K562 (cell line): Measurements from ENCODE around the gene AP2M1. TPM values are rescaled to one million over a fixed set of nuclear protein-coding genes. Genes with fewer than 3 reads are reported as not detected.

Experiments
- ATF1 ChIP-seq, 2 experiments: fragments of 450-650 bp in 1 of 2; IDR thresholded peaks; 2 replicates each; pipeline ENCODE4 v1.6.1; 2016; ENCODE audit warnings: missing compliant biosample characterization in 1 of 2, missing genetic modification characterization in 1 of 2
- BRD9 ChIP-seq: fragments of 450-650 bp; IDR thresholded peaks from 2 replicates; pipeline ENCODE4 v1.6.1; 2018; ENCODE audit warnings: low read depth; ENCODE audit not compliant: partially characterized antibody
- CC2D1A ChIP-seq: fragments of 450-650 bp; IDR thresholded peaks from 2 replicates; pipeline ENCODE4 v1.6.1; 2017; ENCODE audit warnings: mild to moderate bottlenecking
- CREBBP ChIP-seq: IDR thresholded peaks from one replicate; pipeline ENCODE4 v1.6.1; 2012; ENCODE audit warnings: low read depth, mild to moderate bottlenecking, control low read depth, inconsistent platforms, low read length
- DPF2 ChIP-seq: fragments of 450-650 bp; IDR thresholded peaks from 2 replicates; pipeline ENCODE4 v1.6.1; 2016
- EHMT2 ChIP-seq: fragments of 450-650 bp; IDR thresholded peaks from 2 replicates; pipeline ENCODE4 v1.6.1; 2018; ENCODE audit warnings: antibody characterized with exemption
- EP400 ChIP-seq: fragments of 450-650 bp; IDR thresholded peaks from 2 replicates; pipeline ENCODE4 v1.6.1; 2017; ENCODE audit warnings: antibody characterized with exemption, mild to moderate bottlenecking, moderate library complexity
- FOXO4 ChIP-seq: fragments of 450-650 bp; formaldehyde crosslinking; IDR thresholded peaks from 2 replicates; pipeline ENCODE4 v1.4.0; 2020; ENCODE audit warnings: mild to moderate bottlenecking, moderate library complexity
- GABPA ChIP-seq: fragments of 200-800 bp; sonication (Bioruptor generic); conservative IDR thresholded peaks from 2 replicates; pipeline ENCODE4 v1.6.1; 2016; ENCODE audit warnings: low read depth, missing genetic modification characterization, missing compliant biosample characterization
- HDAC2 ChIP-seq: fragments of 450-650 bp; IDR thresholded peaks from 2 replicates; pipeline ENCODE4 v1.6.1; 2016; ENCODE audit warnings: mild to moderate bottlenecking
- HDAC6 ChIP-seq: IDR thresholded peaks from 2 replicates; pipeline ENCODE4 v1.6.1; 2012; ENCODE audit warnings: low read depth, mild to moderate bottlenecking, control low read depth, inconsistent platforms, low read length, moderate library complexity
- NFIC ChIP-seq: fragments of 450-650 bp; IDR thresholded peaks from 2 replicates; pipeline ENCODE4 v1.6.1; 2017; ENCODE audit warnings: mild to moderate bottlenecking, inconsistent platforms
- PHF20 ChIP-seq: fragments of 450-650 bp; IDR thresholded peaks from 2 replicates; pipeline ENCODE4 v1.6.1; 2018; ENCODE audit not compliant: partially characterized antibody
- POLR2B ChIP-seq: fragments of 450-650 bp; IDR thresholded peaks from 2 replicates; pipeline ENCODE4 v1.6.1; 2018; ENCODE audit warnings: low read depth; ENCODE audit not compliant: partially characterized antibody
- SRSF1 ChIP-seq: fragments of 200-400 bp; formaldehyde crosslinking; IDR thresholded peaks from 2 replicates; pipeline ENCODE4 v1.6.1; 2017; ENCODE audit warnings: mild to moderate bottlenecking, low read depth, low read length, moderate library complexity
- ZBTB17 ChIP-seq: fragments of 450-650 bp; formaldehyde crosslinking; IDR thresholded peaks from 2 replicates; pipeline ENCODE4 v1.4.0; 2020; ENCODE audit warnings: mild to moderate bottlenecking
- ZNF224 ChIP-seq: sonication (generic); formaldehyde crosslinking; IDR thresholded peaks from 2 replicates; pipeline ENCODE4 v1.8.0; 2022; ENCODE audit warnings: mild to moderate bottlenecking, missing genetic modification reagents
- ZNF639 ChIP-seq, 2 experiments: fragments of 200-800 bp in 1 of 2; sonication (Bioruptor generic) in 1 of 2; sonication (generic) in 1 of 2; formaldehyde crosslinking in 1 of 2; IDR thresholded peaks in 1 of 2; conservative IDR thresholded peaks in 1 of 2; 2 replicates each; pipeline versions ENCODE4 v1.5.0 to v1.6.1; 2016 to 2020; ENCODE audit warnings: missing compliant biosample characterization in 1 of 2, missing genetic modification characterization in 1 of 2, missing genetic modification reagents in 1 of 2
- ZNF696 ChIP-seq: fragments of 250-450 bp; sonication (Bioruptor Pico); conservative IDR thresholded peaks from 2 replicates; pipeline ENCODE4 v1.4.0; 2020; ENCODE audit warnings: mild to moderate bottlenecking, moderate library complexity
- ZSCAN32 ChIP-seq: fragments of 450-650 bp; formaldehyde crosslinking; IDR thresholded peaks from 2 replicates; pipeline ENCODE4 v1.4.0; 2020; ENCODE audit warnings: mild to moderate bottlenecking, moderate library complexity
- polyA plus RNA-seq, 8 experiments: library from polyadenylated mRNA; depleted of rRNA in 4 of 8; stranded (reverse) in 5 of 8; unstranded in 3 of 8; fragments of >200 nt; fragmentation: Nextera tagmentation in 2 of 8; fragmentation: Illumina TruSeq in 1 of 8; extraction: Ambion mirVana in 2 of 8; extraction: Trizol in 1 of 8; gene quantifications; 2 replicates each; pipeline versions ENCODE4 v1.2.1 to v1.2.3, GENCODE V29; 2011 to 2014; ENCODE audit warnings: inconsistent platforms in 1 of 8, missing spikeins in 1 of 8
- total RNA-seq, 7 experiments: library from RNA; depleted of rRNA in 6 of 7; stranded (reverse); fragments of >200 nt in 6 of 7; fragmentation: Illumina TruSeq in 2 of 7; extraction: Trizol in 2 of 7; gene quantifications; 2 replicates each; pipeline versions ENCODE4 v1.2.1 to v1.2.3, GENCODE V29; 2011 to 2021; ENCODE audit warnings: low replicate concordance in 1 of 7
- TF ChIP-seq, protein P1 (sequence below): fragments of 450-650 bp; IDR thresholded peaks from 2 replicates; pipeline ENCODE4 v1.7.1; 2018; ENCODE audit warnings: mild to moderate bottlenecking, low read depth; ENCODE audit not compliant: partially characterized antibody

AP2M1 gene
- total and polyA plus RNA-seq, 9 of the 15 experiments (the other 6 are each of a cell fraction or from before 2014, with no cell fraction given), result 118 to 505 (median 296) TPM

DNA sequence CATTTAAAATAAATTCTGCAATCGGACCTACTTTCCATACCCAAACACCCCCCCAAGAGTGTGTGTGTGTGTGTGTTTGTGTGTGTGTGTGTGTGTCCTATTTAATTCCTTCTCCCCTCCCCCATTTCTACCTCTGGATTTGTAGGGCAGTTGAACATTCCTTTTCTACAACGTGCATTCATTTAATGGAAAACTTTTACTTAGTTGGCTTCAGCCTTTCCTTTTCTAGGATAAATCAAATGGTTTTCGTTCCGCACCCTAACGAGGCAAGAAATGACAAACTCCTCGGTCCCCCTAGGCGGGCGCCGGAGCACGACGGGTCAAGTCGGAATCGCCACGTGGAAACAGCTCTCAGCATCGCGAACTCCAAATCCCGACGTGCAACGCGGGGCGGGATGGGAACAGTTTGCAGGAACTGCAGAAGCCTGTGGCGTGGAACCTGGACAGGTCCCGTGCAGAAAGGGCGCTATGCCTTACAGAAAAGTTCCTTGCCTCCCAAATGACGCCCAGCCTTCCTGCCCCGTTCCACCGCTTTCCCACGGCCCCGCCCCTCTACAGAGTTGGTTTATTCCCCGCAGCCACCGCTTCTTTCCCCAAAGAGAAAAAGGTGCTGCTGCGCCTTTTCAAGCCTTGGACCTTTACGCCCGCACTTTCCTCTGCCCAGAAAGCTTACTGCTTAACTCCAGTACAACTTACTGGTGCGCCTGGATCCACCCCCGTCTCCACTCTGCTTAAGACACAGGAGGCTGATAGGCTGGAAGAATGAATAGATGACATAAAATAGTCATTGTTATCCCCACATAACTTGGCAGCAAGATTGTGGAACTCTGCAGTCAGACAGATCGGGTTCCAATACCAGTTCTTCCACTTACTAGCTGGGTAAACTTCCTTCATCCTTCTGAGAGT lies 40.6 kb upstream of the AP2M1 start (continued):
- no peak for TF ChIP-seq SRSF1
- peak; percentile 97 for TF ChIP-seq EP400
- no peak for TF ChIP-seq CC2D1A
- TF ChIP-seq ZNF696 (CRISPR knock-in tag), result no peak
- no peak for TF ChIP-seq CREBBP
- no peak for TF ChIP-seq HDAC6
- no peak for TF ChIP-seq ATF1 (CRISPR knock-in tag; IDR thresholded peaks at IDR 0.05)
- TF ChIP-seq ATF1 (tag; IDR thresholded peaks at IDR 0.05), result peak; percentile 78
- peak; percentile 74; the same call in 1 of the 2 replicates for TF ChIP-seq HDAC2
- TF ChIP-seq EHMT2, result no peak
- TF ChIP-seq PHF20, result no peak
- no peak for TF ChIP-seq ZSCAN32
- TF ChIP-seq NFIC, result no peak
- no peak; a peak in 1 of 4 replicates for TF ChIP-seq ZNF639 (CRISPR knock-in tag; conservative IDR thresholded peaks at IDR 0.05 in 1 of 2, IDR thresholded peaks at IDR 0.05 in 1 of 2)
- TF ChIP-seq, protein P1, sequence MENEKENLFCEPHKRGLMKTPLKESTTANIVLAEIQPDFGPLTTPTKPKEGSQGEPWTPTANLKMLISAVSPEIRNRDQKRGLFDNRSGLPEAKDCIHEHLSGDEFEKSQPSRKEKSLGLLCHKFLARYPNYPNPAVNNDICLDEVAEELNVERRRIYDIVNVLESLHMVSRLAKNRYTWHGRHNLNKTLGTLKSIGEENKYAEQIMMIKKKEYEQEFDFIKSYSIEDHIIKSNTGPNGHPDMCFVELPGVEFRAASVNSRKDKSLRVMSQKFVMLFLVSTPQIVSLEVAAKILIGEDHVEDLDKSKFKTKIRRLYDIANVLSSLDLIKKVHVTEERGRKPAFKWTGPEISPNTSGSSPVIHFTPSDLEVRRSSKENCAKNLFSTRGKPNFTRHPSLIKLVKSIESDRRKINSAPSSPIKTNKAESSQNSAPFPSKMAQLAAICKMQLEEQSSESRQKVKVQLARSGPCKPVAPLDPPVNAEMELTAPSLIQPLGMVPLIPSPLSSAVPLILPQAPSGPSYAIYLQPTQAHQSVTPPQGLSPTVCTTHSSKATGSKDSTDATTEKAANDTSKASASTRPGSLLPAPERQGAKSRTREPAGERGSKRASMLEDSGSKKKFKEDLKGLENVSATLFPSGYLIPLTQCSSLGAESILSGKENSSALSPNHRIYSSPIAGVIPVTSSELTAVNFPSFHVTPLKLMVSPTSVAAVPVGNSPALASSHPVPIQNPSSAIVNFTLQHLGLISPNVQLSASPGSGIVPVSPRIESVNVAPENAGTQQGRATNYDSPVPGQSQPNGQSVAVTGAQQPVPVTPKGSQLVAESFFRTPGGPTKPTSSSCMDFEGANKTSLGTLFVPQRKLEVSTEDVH, result peak; percentile 17
- TF ChIP-seq FOXO4 (CRISPR knock-in tag), result no peak
- no peak for TF ChIP-seq BRD9
- no peak for TF ChIP-seq POLR2B
- no peak for TF ChIP-seq ZNF224 (CRISPR knock-in tag)
- peak; percentile 81 for TF ChIP-seq GABPA
- 0 out of 2 replicates have a peak, but pooled peaks have one; percentile 49 for TF ChIP-seq ZBTB17 (CRISPR knock-in tag)
- TF ChIP-seq DPF2, result peak; percentile 57; the same call in 1 of the 2 replicates
